ENCODE data around the gene ZZZ3. TPM values are rescaled to one million over a fixed set of nuclear protein-coding genes. Genes with fewer than 3 reads are reported as not detected.
"Not testable (repeated sequence)": the region's sequence is repeated elsewhere in the genome, so short reads cannot be mapped to it uniquely, and the experiment has no call there.

Gene ZZZ3
- total RNA-seq, 1 donor: 77.1 TPM

DNA sequence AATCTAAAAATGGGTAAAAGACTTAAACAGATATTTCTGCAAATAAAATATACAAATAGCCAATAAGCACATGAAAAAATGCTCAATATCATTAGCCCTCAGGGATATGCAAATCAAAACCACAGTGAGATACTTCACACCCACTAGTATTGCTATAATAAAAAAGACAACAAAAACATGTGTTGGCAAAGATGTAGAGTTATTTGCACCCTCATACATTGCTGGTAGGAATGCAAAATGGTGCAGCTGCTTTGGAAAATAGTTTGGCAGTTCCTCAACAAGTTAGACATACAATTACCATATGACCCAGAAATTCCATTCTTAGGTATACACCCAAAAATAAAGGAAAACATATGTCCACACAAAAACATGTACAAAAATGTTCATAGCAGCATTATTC lies 30.2 kb downstream of the ZZZ3 start:
- Histone ChIP-seq H3K27me3 (ENCODE audit: insufficient read depth, low read length) (no peaks in the 10 kb centered on the region), H3K27ac (ENCODE audit: low read depth, low read length) (no peak overlapping the region), H3K79me2 (ENCODE audit: insufficient read depth, low read length) (peaks cover 97% of the 10 kb centered on the region), H2AFZ (ENCODE audit: low read length) (no peak overlapping the region), H4K20me1 (ENCODE audit: insufficient read depth, low read length) (peaks cover 10% of the 10 kb centered on the region), H3K36me3 (ENCODE audit: insufficient read depth, low read length) (no peaks in the 10 kb centered on the region), H3K4me1 (ENCODE audit: insufficient read depth, low read length) (no peaks in the 10 kb centered on the region), H3K9me3 (ENCODE audit: low read depth, low read length) (no peaks in the 10 kb centered on the region), H3K4me3 (ENCODE audit: insufficient read depth, low read length) (no peak overlapping the region), H3K4me2 (ENCODE audit: insufficient read depth, low read length) (no peak overlapping the region)
- TF ChIP-seq, protein P1, sequence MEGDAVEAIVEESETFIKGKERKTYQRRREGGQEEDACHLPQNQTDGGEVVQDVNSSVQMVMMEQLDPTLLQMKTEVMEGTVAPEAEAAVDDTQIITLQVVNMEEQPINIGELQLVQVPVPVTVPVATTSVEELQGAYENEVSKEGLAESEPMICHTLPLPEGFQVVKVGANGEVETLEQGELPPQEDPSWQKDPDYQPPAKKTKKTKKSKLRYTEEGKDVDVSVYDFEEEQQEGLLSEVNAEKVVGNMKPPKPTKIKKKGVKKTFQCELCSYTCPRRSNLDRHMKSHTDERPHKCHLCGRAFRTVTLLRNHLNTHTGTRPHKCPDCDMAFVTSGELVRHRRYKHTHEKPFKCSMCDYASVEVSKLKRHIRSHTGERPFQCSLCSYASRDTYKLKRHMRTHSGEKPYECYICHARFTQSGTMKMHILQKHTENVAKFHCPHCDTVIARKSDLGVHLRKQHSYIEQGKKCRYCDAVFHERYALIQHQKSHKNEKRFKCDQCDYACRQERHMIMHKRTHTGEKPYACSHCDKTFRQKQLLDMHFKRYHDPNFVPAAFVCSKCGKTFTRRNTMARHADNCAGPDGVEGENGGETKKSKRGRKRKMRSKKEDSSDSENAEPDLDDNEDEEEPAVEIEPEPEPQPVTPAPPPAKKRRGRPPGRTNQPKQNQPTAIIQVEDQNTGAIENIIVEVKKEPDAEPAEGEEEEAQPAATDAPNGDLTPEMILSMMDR (IDR thresholded peaks at IDR 0.05; ENCODE audit: extremely low read depth, low read depth, low read length): no peak
- DNase-seq (ENCODE audit: insufficient read length, low spot score, missing footprints): no peak

DNA sequence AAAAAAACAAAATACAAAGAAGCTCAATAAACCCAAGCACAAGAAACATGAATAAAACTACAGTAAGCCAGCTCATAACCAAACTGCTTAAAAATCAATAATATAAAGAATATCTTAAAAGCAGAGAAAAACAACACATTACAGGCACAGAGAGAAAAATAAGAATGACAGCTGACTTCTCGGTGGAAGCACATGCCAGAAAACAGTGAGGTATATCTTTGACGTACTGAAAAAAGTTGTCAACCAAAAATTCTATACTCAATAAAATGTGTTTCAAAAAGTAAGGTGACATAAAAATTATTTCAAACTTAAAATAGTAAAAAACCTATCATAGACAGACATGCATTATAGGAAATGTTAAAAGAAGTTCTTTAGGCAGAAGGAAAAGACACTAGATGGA lies 33.3 kb downstream of the ZZZ3 start:
- peaks cover 97% of the 10 kb centered on the region for H3K79me2 ChIP-seq (ENCODE audit: insufficient read depth, low read length)
- H3K27me3 ChIP-seq (ENCODE audit: insufficient read depth, low read length): no peaks in the 10 kb centered on the region
- TF ChIP-seq, protein P1 (IDR thresholded peaks at IDR 0.05; ENCODE audit: extremely low read depth, low read depth, low read length): no peak
- H3K27ac ChIP-seq (ENCODE audit: low read depth, low read length): no peak overlapping the region
- peaks cover 11% of the 10 kb centered on the region for H3K36me3 ChIP-seq (ENCODE audit: insufficient read depth, low read length)
- H3K4me2 ChIP-seq (ENCODE audit: insufficient read depth, low read length): no peak overlapping the region
- DNase-seq (ENCODE audit: insufficient read length, low spot score, missing footprints): no peak
- H4K20me1 ChIP-seq (ENCODE audit: insufficient read depth, low read length): peaks cover 13% of the 10 kb centered on the region
- no peaks in the 10 kb centered on the region for H3K9me3 ChIP-seq (ENCODE audit: low read depth, low read length)
- H2AFZ ChIP-seq (ENCODE audit: low read length): no peak overlapping the region
- no peaks in the 10 kb centered on the region for H3K4me1 ChIP-seq (ENCODE audit: insufficient read depth, low read length)
- H3K4me3 ChIP-seq (ENCODE audit: insufficient read depth, low read length): no peak overlapping the region

DNA sequence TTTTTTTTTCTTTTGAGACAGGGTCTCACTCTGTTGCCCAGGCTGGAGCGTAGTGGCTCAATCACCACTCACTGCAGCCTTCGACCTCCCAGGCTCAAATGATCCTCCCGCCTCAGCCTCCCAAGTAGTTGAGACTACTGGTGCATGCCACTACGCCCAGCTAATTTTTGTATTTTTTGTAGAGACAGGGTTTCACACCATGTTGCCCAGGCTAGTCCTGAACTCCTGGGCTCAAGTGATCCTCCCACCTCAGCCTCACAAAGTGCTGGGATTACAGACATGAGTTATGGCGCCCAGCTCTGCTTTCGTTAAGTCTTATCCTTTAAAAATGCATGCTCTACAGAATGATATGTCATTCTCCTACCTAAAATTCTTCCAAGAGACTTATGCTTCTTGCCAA lies 36.2 kb downstream of the ZZZ3 start:
- not testable (repeated sequence) for H3K27ac ChIP-seq (ENCODE audit: low read depth, low read length); H2AFZ ChIP-seq (ENCODE audit: low read length); H3K4me1 ChIP-seq (ENCODE audit: insufficient read depth, low read length); H3K27me3 ChIP-seq (ENCODE audit: insufficient read depth, low read length); H3K9me3 ChIP-seq (ENCODE audit: low read depth, low read length); DNase-seq (ENCODE audit: insufficient read length, low spot score, missing footprints); H3K4me2 ChIP-seq (ENCODE audit: insufficient read depth, low read length); H3K4me3 ChIP-seq (ENCODE audit: insufficient read depth, low read length)
- Histone ChIP-seq H3K36me3 (ENCODE audit: insufficient read depth, low read length) (peaks cover 20% of the 10 kb centered on the region), H4K20me1 (ENCODE audit: insufficient read depth, low read length) (peaks cover 13% of the 10 kb centered on the region), H3K79me2 (ENCODE audit: insufficient read depth, low read length) (peaks cover 98% of the 10 kb centered on the region)

DNA sequence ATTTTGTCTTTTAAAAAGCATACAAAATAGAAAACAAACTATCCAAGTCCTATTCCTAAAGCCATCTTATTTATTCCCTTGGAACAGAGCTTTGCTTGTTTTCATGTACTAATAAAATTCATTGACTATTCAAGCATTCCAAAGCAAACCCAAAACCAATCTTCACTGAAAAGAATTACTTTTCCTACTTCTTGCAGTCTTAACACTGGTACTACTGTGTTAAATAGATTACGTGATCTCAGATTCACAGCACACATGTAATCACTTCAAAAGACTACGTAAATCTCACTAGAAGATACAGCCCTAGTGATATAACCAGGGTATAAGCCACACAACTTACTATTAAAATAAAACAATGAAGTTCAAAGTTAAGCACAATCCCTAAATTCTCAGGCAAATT lies 39.0 kb downstream of the ZZZ3 start:
- no peaks in the 10 kb centered on the region for H3K9me3 ChIP-seq (ENCODE audit: low read depth, low read length)
- TF ChIP-seq, protein P1 (IDR thresholded peaks at IDR 0.05; ENCODE audit: extremely low read depth, low read depth, low read length): no peak
- H3K4me3 ChIP-seq (ENCODE audit: insufficient read depth, low read length): no peak overlapping the region
- H3K79me2 ChIP-seq (ENCODE audit: insufficient read depth, low read length): peaks cover 88% of the 10 kb centered on the region
- H3K27me3 ChIP-seq (ENCODE audit: insufficient read depth, low read length): no peaks in the 10 kb centered on the region
- H2AFZ ChIP-seq (ENCODE audit: low read length): no peak overlapping the region
- H3K4me1 ChIP-seq (ENCODE audit: insufficient read depth, low read length): peaks cover 11% of the 10 kb centered on the region
- no peak overlapping the region for H3K4me2 ChIP-seq (ENCODE audit: insufficient read depth, low read length)
- H3K36me3 ChIP-seq (ENCODE audit: insufficient read depth, low read length): peaks cover 20% of the 10 kb centered on the region
- peaks cover 13% of the 10 kb centered on the region for H4K20me1 ChIP-seq (ENCODE audit: insufficient read depth, low read length)
- DNase-seq (ENCODE audit: insufficient read length, low spot score, missing footprints): no peak
- no peak overlapping the region for H3K27ac ChIP-seq (ENCODE audit: low read depth, low read length)
